Activated effector memory CD4-positive, alpha-beta T cell treated with Interleukin-2 at 50 U/mL for 16 hours (primary cell): Measurements from ENCODE around the gene HBA1.
"Not testable (repeated sequence)": the region's sequence is repeated elsewhere in the genome, so short reads cannot be mapped to it uniquely, and the experiment has no call there.

Source experiments
- DNase-seq: peaks from one replicate; pipeline ENCODE4 v3.0.0-alpha.2; 2020

Gene HBA1

DNA sequence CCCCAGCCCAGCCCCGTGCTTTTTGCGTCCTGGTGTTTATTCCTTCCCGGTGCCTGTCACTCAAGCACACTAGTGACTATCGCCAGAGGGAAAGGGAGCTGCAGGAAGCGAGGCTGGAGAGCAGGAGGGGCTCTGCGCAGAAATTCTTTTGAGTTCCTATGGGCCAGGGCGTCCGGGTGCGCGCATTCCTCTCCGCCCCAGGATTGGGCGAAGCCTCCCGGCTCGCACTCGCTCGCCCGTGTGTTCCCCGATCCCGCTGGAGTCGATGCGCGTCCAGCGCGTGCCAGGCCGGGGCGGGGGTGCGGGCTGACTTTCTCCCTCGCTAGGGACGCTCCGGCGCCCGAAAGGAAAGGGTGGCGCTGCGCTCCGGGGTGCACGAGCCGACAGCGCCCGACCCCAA, 474 bp upstream of the HBA1 start:
- DNase-seq: not testable (repeated sequence)

DNA sequence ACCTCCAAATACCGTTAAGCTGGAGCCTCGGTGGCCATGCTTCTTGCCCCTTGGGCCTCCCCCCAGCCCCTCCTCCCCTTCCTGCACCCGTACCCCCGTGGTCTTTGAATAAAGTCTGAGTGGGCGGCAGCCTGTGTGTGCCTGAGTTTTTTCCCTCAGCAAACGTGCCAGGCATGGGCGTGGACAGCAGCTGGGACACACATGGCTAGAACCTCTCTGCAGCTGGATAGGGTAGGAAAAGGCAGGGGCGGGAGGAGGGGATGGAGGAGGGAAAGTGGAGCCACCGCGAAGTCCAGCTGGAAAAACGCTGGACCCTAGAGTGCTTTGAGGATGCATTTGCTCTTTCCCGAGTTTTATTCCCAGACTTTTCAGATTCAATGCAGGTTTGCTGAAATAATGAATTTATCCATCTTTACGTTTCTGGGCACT, 928 bp downstream of the HBA1 start:
- no peak for DNase-seq

DNA sequence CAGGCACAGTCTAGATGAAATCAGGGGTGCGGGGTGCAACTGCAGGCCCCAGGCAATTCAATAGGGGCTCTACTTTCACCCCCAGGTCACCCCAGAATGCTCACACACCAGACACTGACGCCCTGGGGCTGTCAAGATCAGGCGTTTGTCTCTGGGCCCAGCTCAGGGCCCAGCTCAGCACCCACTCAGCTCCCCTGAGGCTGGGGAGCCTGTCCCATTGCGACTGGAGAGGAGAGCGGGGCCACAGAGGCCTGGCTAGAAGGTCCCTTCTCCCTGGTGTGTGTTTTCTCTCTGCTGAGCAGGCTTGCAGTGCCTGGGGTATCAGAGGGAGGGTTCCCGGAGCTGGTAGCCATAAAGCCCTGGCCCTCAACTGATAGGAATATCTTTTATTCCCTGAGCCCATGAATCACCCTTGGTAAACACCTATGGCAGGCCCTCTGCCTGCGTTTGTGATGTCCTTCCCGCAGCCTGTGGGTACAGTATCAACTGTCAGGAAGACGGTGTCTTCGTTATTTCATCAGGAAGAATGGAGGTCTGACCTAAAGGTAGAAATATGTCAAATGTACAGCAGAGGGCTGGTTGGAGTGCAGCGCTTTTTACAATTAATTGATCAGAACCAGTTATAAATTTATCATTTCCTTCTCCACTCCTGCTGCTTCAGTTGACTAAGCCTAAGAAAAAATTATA, 1.6 kb downstream of the HBA1 start:
- DNase-seq: no peak

DNA sequence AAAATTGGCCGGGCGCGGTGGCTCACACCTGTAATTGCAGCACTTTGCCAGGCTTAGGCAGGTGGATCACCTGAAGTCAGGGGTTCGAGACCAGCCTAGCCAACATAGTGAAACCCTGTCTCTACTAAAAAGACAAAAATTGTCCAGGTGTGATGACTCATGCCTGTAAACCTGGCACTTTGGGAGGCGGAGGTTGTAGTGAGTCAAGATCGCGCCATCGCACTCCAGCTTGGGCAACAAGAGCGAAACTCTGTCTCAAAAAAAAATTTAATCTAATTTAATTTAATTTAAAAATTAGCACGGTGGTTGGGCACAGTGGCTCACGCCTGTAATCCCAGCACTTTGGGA, 2.2 kb downstream of the HBA1 start:
- DNase-seq: no peak

DNA sequence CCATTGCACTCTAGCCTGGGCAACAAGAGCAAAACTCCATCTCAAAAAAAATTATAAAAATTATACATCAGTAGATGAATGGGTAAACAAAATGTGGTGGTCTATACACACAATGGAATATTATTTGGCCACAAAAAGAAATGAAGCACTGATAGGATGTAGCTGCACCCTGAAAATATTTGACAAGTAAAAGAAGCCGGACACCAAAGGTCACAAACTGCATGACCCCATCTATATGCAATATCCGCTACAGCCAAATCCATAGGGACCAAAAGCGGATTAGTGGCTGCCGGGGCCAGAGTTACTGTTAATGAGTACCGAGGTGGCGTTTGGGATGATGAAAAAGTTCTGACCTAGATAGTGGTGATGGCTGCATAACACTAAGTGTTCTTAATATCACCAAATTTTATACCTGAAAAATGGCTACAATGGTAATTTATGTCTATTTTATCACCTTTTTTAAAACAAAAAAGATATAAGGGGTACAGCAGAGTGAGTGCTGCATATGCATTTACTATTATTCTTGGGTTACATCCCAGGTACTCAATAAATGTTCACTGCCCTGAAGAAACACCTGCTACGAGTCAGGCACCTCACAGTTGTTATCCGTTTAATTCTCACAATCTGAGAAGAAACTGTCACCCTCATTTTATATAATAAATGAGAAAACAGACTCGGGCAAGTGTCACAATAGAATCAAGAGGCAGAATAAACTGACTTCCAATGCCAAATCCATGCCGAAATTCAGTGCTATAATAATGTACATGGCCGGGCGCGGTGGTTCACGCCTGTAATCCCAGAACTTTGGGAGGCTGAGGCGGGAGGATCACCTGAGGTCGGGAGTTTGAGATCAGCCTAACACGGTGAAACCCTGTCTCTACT, 3.0 kb downstream of the HBA1 start:
- DNase-seq: no peak

DNA sequence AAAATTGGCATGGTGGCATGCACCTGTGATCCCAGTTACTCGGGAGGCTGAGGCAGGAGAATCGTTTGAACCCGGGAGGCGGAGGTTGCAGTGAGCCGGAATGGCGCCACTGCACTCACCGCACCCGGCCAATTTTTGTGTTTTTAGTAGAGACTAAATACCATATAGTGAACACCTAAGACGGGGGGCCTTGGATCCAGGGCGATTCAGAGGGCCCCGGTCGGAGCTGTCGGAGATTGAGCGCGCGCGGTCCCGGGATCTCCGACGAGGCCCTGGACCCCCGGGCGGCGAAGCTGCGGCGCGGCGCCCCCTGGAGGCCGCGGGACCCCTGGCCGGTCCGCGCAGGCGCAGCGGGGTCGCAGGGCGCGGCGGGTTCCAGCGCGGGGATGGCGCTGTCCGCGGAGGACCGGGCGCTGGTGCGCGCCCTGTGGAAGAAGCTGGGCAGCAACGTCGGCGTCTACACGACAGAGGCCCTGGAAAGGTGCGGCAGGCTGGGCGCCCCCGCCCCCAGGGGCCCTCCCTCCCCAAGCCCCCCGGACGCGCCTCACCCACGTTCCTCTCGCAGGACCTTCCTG, 3.7 kb downstream of the HBA1 start, which contains the start of gene HBQ1:
Gene HBQ1 (plus strand): TSS at position 359 of the 575 bp plus-strand sequence. CDS start 28 bp downstream, at position 387.
- no peak for DNase-seq

DNA sequence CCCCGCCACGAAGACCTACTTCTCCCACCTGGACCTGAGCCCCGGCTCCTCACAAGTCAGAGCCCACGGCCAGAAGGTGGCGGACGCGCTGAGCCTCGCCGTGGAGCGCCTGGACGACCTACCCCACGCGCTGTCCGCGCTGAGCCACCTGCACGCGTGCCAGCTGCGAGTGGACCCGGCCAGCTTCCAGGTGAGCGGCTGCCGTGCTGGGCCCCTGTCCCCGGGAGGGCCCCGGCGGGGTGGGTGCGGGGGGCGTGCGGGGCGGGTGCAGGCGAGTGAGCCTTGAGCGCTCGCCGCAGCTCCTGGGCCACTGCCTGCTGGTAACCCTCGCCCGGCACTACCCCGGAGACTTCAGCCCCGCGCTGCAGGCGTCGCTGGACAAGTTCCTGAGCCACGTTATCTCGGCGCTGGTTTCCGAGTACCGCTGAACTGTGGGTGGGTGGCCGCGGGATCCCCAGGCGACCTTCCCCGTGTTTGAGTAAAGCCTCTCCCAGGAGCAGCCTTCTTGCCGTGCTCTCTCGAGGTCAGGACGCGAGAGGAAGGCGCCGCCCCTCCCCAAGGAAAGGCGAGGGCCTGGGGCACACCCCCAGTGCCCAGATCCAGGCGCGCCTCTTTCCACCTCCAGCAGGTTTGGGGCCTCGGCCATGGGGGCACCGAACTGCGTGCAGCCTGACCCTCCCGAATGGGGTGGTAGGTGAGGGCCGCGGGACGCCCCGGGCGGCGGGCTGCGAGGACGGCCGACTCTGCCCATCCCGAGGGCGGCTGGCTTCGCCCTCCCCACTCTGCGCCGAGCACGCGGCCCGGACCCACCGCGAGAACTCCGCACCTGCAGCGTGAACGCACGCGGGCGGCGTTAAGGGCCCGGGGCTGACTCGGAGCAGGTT, 4.4 kb downstream of the HBA1 start:
- DNase-seq: peak; percentile 6

DNA sequence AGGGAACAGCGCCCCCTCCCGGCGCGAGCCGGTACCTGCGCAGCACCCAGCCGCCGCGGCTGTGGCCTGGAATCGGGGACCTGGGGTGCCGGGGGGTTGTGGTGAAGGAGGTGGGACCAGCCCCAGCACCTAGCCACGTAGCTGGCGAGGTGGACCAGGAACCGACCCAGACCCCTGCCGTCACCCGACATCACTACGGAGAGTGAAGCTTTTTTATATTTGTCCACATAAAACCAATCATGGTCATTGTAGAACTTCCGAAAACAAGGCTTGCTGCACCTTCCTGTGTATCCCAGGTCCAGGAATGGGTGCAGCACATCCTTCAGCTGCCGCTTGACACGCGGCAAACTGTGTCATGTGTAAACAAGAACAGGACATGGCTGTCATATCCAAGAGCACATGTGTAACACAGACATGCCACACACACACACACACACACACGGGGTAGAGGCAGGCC, 5.1 kb downstream of the HBA1 start:
- DNase-seq: peak; percentile 75

DNA sequence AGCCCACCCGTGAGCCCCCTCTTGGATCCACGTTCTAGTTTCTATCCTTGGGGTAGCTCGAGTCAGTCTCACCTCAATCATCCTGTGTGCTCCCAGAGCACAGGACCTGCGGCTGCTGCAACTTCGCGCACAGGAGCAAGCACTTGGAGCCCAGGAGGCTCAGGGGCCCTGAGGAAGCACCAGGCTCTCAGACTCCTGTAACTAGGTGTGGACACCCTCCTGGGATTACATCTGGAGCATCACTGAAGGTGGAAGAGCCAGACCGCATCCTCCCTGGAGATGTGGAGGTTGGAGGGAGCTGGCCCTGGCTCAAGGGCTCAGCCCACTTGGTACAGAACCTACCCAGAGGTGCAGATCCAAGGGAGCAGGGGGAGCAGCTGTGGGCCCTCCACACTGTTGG, 6.5 kb downstream of the HBA1 start:
- no peak for DNase-seq

DNA sequence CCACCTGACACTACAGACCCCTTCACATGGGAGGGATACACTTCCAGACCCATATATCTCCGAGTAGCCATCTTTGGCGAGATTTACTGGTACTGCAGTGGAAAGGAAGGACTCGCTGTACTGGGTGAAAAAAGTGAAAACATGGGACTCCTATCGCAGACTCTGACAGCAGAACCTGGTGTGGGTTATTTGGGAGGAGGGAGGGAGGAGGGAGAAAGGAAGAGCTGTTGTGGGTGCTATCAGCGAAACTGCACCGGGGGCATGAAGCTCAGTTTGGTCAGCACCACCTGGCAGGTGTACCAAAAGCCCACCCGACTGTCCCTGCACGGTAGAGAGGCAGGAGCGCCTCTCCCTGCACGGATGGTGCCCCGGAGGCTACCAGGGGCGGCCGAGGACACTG, 8.7 kb downstream of the HBA1 start:
- no peak for DNase-seq

DNA sequence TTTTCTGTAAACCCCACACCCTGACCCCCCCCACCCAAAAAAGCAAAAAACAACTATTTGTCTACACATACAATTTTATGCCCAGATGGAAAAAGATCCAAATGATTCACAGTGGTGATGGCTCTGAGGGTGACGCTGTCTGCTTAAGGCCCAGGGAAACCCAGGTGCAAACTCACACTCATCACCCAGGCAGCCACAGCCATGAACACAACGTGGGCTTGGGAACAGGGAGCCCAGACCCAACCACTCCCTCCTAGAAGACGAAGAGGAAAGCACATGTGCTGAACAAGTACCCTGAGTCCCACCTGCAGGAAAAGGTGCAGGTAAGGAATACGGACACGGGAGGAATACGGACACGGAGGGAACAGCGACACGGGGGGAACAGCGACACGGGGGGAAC, 9.2 kb downstream of the HBA1 start:
- DNase-seq: no peak

DNA sequence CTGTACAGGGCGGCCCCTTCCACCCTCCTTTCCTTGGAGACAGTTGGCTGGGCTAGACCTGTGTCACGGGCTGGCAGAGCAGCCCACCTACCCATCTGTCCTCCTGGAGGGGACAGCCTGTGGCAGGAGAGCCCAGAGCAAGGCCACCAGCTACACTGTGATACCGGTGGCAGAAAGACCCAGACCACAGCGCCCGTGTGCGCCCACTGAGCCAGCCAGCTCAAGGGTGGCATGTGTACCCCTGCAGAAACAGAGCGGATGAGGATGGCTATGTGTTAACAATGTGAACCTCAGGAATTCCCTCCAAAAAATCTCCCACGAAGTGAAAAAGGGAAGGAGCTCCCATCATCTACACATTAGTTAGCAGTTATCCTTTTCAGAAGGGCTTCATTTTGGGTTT, 10.8 kb downstream of the HBA1 start:
- DNase-seq: no peak

DNA sequence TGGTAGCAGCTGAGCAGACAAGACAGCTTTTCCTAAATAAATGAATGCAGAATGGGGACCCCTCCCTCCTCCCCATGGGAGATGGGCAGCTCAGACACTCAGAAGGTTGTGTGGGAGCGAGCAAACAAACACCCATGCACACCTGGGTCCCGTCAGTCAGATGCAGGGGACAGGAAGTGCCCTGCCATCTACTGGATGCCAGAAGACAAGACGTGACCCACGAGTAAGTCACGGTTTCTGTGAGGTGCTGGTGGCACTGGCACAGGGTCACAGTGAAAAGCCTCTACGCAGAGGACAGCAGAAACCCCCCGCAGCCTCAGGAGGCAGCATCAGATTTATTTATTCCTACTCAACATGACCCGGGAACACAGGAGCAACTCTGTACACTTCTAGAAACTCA, 12.2 kb downstream of the HBA1 start:
- no peak for DNase-seq

DNA sequence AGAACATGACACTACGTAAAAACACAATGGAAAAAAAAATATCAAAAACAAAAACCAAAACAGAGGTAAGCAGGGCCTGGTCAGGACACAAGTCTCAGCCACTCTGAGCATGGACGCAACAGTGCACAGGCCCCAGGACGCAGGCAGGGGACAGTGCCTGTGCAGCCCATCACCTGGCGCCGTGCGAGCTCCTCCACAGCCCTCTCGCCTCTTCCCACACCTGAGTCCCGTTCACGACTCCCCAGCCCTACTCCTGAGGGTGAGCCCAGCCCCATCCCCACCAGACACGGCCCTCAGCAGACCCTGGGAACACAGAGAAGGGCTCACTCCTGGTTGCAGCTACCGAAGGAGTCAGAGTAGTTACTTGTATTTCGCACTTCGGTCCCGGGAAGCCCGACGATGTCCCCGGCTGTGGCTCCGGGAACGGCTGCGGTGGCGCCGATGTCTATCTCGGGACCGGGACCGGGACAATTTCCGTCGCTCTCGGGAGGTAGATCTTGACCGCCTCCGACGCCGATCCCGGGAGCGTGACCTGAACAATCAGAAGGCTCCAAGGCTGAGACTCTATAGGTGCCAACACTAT, 13.2 kb downstream of the HBA1 start:
- no peak for DNase-seq

DNA sequence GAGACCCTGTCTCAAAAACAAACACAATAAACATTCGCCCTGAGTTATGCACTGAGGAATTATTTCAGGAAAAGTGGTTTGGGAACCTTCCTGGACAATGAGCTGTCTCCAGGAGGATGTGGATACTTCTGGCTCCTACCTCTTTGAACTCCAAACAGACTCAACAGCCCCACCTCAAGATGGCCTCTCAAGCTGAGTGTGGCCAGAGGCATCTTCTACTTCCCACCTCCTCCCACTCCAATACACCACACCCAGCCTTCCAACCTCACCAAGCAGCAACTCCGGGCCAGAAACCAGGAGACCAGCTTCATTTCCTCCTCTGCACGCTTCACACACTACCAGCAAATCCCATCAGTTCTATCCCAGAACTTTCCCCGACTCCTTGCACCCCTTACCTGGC, 15.4 kb downstream of the HBA1 start:
- no peak for DNase-seq

DNA sequence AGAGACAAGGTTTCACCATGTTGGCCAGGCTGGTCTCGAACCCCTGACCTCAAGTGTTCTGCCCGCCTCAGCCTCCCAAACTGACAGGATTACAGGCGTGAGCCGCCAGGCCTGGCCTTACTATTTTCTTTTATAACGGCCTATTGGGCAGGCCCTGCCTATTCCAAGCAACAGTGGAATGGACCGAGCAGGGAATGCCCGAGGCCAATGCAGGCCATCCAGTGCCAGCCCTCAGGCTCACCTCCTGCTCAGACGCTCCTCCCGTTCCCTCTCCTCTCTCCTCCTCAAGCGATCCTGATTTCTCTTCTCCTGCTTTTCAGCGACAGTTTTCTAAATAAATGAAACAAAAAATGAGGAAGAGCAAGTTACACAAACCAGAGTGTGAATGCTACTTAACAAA, 16.2 kb downstream of the HBA1 start:
- no peak for DNase-seq

DNA sequence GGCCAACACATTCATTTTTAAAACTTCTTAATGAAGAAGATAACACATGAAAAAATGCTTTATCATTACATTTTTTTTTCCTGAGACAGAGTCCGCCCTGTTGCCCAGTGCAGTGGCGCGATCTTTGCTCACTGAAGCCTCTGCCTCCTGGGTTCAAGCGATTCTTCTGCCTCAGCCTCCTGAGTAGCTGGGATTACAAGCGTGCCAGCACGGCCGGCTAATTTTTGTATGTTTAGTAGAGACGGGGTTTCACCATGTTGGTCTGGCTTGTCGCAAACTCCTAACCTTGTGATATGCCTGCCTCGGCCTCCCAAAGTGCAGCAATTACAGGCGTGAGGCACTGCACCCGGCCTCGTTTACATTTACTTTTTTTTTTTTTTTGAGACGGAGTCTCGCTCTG, 17.0 kb downstream of the HBA1 start:
- no peak for DNase-seq

DNA sequence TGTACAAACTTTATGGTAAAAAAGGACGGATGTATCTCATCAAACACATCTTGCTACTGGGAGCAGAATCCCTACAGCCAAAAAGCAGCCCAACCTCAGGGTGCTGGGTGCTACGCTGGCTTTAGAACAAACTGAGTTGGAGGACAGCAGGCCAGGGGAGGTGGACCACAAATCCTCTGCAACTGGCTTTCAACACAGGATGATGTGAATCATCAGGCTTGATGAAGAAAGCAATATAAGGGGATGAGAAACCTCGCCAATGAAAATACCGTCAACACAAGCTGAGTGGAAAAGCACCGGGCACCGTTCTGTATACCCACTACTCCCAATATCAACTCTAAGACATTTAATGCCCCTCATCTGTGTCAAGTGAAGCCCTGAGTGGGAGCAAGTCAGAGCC, 18.0 kb downstream of the HBA1 start:
- no peak for DNase-seq

DNA sequence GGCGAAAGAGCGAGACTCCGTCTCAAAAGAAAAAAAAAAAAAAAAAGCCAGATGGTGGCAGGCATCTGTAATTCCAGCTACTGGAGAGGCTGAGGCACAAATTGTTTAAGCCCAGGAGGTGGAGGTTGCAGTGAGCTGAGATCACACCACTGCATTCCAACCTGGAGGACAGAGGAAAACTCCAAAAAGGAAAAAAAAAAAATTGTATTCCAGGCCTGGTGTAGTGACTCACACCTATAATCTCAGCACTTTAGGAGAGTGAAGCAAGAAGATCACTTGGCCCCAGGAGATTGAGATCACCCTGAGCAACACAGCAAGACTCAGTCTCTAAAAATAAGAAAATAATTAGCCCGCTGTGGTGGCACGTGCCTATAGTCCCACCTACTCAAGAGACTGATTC, 23.9 kb downstream of the HBA1 start:
- no peak for DNase-seq

DNA sequence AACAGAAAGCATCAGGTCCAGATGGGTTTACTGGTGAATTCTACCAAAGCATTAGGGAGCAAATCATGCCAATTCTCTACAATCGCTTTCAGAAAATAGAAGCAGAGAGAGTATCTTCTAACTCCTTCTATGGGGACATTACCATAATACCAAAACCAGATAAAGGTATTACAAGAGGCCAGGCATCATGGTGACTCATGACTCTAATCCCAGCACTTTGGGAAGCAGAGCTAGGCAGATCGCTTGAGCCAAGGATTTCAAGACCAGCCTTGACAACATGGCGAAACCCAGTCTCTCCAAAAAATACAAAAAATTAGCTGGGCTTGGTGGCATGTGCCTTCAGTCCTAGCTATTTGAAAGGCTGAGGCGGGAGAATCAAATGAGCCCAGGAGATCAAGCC, 26.8 kb downstream of the HBA1 start:
- no peak for DNase-seq

DNA sequence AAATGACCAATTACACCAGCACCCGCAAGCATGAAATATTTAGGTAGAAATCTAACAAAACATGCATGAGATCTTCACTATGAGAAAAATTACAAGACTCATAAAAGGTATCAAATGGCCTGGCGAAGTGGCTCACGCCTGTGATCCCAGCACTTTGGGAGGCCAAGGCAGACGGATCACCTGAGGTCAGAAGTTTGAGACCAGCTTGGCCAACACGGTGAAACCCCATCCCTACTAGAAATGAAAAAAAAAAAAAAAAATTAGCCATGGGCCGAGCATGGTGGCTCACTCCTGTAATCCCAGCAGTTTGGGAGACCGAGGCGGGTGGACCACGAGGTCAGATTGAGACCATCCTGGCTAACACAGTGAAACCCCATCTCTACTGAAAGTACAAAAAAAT, 27.6 kb downstream of the HBA1 start:
- not testable (repeated sequence) for DNase-seq

DNA sequence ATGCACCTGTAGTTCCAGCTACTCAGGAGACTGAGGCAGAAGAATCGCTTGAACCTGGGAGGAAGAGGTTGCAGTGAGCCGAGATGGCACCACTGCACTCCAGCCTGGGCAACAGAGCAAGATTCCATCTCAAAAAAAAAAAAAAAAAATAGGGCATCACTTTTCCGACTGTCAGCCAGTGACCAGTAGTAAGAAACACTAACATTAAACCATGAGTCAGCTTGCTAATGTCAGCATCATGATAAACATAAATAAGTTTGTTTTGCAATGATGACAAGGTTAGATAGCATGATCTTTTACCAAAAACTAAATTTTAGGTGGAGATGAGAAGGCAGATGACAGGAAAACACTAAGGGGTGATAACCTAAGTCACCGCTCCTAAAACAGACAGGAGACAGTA, 32.9 kb downstream of the HBA1 start:
- DNase-seq: not testable (repeated sequence)
